ENCODE results near the gene MAP2K2. TPM values are rescaled to one million over a fixed set of nuclear protein-coding genes. Genes with fewer than 3 reads are reported as not detected.
"Not testable (repeated sequence)": the region's sequence is repeated elsewhere in the genome, so short reads cannot be mapped to it uniquely, and the experiment has no call there.

Gene MAP2K2
- total RNA-seq, 3 donors from 2014 or later = 50.8 to 72.8 (median 64.5) TPM

- TF ChIP-seq CTCF (IDR thresholded peaks at IDR 0.05) = no peak
- no peak for TF ChIP-seq POLR2A (IDR thresholded peaks at IDR 0.05)
- TF ChIP-seq POLR2AphosphoS5 (IDR thresholded peaks at IDR 0.05) = no peak
- DNase-seq (ENCODE audit: low spot score in 2 of 2) = no peak
- H3K27me3 ChIP-seq = no peaks in the 10 kb centered on the region
- H3K4me3 ChIP-seq = no peak overlapping the region
- intact Hi-C loops (cut with DNase I; ENCODE audit: low total_unique reads) = no loop called here
- no peak overlapping the region for H3K27ac ChIP-seq
- no peaks in the 10 kb centered on the region for H3K4me1 ChIP-seq
- no peaks in the 10 kb centered on the region for H3K36me3 ChIP-seq
- H3K9me3 ChIP-seq = no peaks in the 10 kb centered on the region
Measured at GRCh38 chr19:4134351-4134750, 10.4 kb upstream of the MAP2K2 start.

GRCh38 chr19:4130744-4131438 lies 7.0 kb upstream of the MAP2K2 start:
- Histone ChIP-seq H3K36me3 (no peaks in the 10 kb centered on the region), H3K4me1 (no peaks in the 10 kb centered on the region), H3K27ac (no peak overlapping the region), H3K4me3 (no peak overlapping the region), H3K27me3 (no peaks in the 10 kb centered on the region), H3K9me3 (no peaks in the 10 kb centered on the region)
- no peak for DNase-seq (ENCODE audit: low spot score in 2 of 2)
- intact Hi-C loops (cut with DNase I; ENCODE audit: low total_unique reads) = no loop called here
- no peak for TF ChIP-seq POLR2A (IDR thresholded peaks at IDR 0.05)
- TF ChIP-seq POLR2AphosphoS5 (IDR thresholded peaks at IDR 0.05) = no peak
- TF ChIP-seq CTCF (IDR thresholded peaks at IDR 0.05) = no peak

DNA sequence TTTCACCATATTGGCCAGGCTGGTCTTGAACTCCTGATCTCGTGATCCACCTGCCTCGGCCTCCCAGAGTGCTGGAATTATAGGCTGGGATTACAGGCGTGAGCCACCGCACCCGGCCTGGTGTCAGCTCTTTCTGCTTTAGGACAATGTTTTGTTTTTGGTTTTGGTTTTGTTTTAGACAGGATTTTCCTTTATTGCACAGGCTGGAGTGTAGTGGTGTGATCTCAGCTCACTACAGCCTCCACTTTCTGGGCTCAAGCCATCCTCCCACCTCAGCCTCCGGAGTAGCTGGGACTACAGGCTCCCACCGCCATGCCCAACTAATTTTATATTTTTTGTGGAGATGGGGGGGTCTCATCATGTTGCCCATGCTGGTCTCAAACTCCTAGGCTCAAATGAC lies 5.1 kb upstream of the MAP2K2 start:
- H3K9me3 ChIP-seq; H3K36me3 ChIP-seq; H3K4me3 ChIP-seq; H3K27me3 ChIP-seq; intact Hi-C loops (cut with DNase I; ENCODE audit: low total_unique reads); H3K4me1 ChIP-seq; H3K27ac ChIP-seq; DNase-seq (ENCODE audit: low spot score in 2 of 2): not testable (repeated sequence)

DNA sequence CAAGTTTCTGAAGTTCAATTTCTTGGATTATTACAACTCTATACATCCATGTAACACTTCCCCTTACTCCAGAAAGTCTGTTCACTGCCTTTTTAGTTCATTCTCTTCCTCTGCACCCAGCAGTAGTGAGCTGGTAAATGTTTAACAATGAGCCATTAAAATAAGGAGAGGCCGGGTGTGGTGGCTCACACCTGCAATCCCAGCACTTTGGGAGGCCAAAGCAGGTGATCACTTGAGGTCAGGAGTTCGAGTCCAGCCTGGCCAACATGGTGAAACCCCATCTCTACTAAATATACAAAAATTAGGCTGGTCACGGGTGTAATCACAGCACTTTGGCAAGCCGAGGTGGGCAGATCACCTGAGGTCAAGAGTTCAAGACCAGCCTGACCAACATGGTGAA lies 3.4 kb upstream of the MAP2K2 start:
- intact Hi-C loops (cut with DNase I; ENCODE audit: low total_unique reads); H3K4me1 ChIP-seq: not testable (repeated sequence)

GRCh38 chr19:4124638-4125037 lies 716 bp upstream of the MAP2K2 start:
- Histone ChIP-seq H3K36me3 (no peaks in the 10 kb centered on the region), H3K9me3 (no peaks in the 10 kb centered on the region), H3K4me3 (peak overlapping the region; percentile 83 to 100 (median 89)), H3K27ac (no peak overlapping the region), H3K4me1 (peaks cover 0 to 8% of the 10 kb centered on the region in 2 donors), H3K27me3 (no peaks in the 10 kb centered on the region)
- intact Hi-C loops (cut with DNase I; ENCODE audit: low total_unique reads) = no loop called here
- TF ChIP-seq POLR2A (IDR thresholded peaks at IDR 0.05) = no peak
- no peak for TF ChIP-seq CTCF (IDR thresholded peaks at IDR 0.05)
- no peak for TF ChIP-seq POLR2AphosphoS5 (IDR thresholded peaks at IDR 0.05)
- no peak for DNase-seq (ENCODE audit: low spot score in 2 of 2)

More for the DNA sequence above, 3.4 kb upstream of the MAP2K2 start:
- not testable (repeated sequence) for H3K36me3 ChIP-seq; H3K27me3 ChIP-seq; H3K4me3 ChIP-seq; DNase-seq (ENCODE audit: low spot score in 2 of 2); H3K27ac ChIP-seq; H3K9me3 ChIP-seq

- Histone ChIP-seq H3K9me3 (no peaks in the 10 kb centered on the region), H3K27ac (peak overlapping the region; percentile 69 to 92), H3K36me3 (no peaks in the 10 kb centered on the region), H3K27me3 (no peaks in the 10 kb centered on the region), H3K4me3 (peak overlapping the region; percentile 83 to 100 (median 89)), H3K4me1 (peaks cover 0 to 8% of the 10 kb centered on the region in 2 donors)
- TF ChIP-seq CTCF (IDR thresholded peaks at IDR 0.05) = no peak
- TF ChIP-seq POLR2AphosphoS5 (IDR thresholded peaks at IDR 0.05) = no peak
- no peak for TF ChIP-seq POLR2A (IDR thresholded peaks at IDR 0.05)
- DNase-seq (ENCODE audit: low spot score in 2 of 2) = no peak
- intact Hi-C loops (cut with DNase I; ENCODE audit: low total_unique reads) = no loop called here
Measured at GRCh38 chr19:4122480-4122879, 1.4 kb downstream of the MAP2K2 start.
